Nephron progenitor cell (in vitro differentiated cells): ENCODE results near the gene SIK3.
A peak's percentile ranks its signal among the peaks of the same experiment; 100 is the strongest.

Experiments used
- DNase-seq: peaks from one replicate; pipeline ENCODE4 v3.0.0; 2021
- H3K27ac Mint-ChIP-seq: 2 replicates; pipeline ENCODE4 v1.8.0; 2021; ENCODE audit warnings: mild to moderate bottlenecking, moderate library complexity, mixed read lengths
- H3K27me3 Mint-ChIP-seq: 2 replicates; pipeline ENCODE4 v1.8.0; 2021; ENCODE audit warnings: mild to moderate bottlenecking, low read depth, mixed read lengths; ENCODE audit not compliant: poor library complexity
- H3K36me3 Mint-ChIP-seq: 2 replicates; pipeline ENCODE4 v1.8.0; 2021; ENCODE audit warnings: low read depth, mixed read lengths
- H3K4me1 Mint-ChIP-seq: 2 replicates; pipeline ENCODE4 v1.8.0; 2021; ENCODE audit warnings: mixed read lengths
- H3K4me3 Mint-ChIP-seq: 2 replicates; pipeline ENCODE4 v1.8.0; 2021; ENCODE audit warnings: mild to moderate bottlenecking, moderate library complexity, mixed read lengths
- H3K9me3 Mint-ChIP-seq: 2 replicates; pipeline ENCODE4 v1.8.0; 2021; ENCODE audit warnings: mild to moderate bottlenecking, moderate library complexity, mixed read lengths
- TF ChIP-seq, protein P1 (sequence below): fragments of 200-600 bp; sonication (generic); IDR thresholded peaks from 2 replicates; pipeline ENCODE4 v1.5.0; 2021; ENCODE audit warnings: antibody characterized with exemption

Gene SIK3

DNA sequence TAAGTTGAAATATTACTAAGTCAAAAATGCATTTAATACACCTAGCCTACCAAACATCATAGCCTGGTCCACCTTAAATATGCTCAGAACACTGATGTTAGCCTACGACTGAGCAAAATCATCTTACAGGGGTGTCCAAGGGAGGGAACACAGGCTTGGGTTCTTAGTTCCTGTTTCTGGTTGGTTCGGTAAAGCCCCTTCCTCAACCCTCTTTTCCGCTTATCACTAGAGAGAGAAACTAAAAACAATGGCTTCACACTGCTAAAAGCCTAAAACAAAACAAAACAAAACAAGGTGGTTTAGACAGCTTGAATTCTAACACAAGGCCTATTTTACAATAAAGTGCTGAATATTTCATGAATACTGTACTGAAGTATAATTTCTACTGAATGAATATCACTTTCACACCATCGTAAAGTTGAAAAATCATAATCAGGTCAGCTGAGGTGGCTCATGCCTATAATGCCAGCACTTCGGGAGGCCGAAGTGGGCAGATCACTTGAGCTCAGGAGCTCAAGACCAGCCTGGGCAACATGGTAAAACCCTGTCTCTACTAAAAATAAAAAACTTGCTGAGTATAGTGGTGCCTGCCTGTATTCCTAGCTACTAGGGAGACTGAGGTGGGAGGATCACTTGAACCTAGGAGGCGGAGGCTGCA lies 118.0 kb downstream of the SIK3 start:
- Mint-ChIP-seq H3K4me3 (no peak overlapping the region), H3K36me3 (peaks cover 5% of the 10 kb centered on the region), H3K27ac (no peak overlapping the region), H3K27me3 (no peaks in the 10 kb centered on the region), H3K4me1 (peaks cover 10% of the 10 kb centered on the region), H3K9me3 (no peaks in the 10 kb centered on the region)
- TF ChIP-seq, protein P1, sequence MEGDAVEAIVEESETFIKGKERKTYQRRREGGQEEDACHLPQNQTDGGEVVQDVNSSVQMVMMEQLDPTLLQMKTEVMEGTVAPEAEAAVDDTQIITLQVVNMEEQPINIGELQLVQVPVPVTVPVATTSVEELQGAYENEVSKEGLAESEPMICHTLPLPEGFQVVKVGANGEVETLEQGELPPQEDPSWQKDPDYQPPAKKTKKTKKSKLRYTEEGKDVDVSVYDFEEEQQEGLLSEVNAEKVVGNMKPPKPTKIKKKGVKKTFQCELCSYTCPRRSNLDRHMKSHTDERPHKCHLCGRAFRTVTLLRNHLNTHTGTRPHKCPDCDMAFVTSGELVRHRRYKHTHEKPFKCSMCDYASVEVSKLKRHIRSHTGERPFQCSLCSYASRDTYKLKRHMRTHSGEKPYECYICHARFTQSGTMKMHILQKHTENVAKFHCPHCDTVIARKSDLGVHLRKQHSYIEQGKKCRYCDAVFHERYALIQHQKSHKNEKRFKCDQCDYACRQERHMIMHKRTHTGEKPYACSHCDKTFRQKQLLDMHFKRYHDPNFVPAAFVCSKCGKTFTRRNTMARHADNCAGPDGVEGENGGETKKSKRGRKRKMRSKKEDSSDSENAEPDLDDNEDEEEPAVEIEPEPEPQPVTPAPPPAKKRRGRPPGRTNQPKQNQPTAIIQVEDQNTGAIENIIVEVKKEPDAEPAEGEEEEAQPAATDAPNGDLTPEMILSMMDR = no peak
- no peak for DNase-seq

DNA sequence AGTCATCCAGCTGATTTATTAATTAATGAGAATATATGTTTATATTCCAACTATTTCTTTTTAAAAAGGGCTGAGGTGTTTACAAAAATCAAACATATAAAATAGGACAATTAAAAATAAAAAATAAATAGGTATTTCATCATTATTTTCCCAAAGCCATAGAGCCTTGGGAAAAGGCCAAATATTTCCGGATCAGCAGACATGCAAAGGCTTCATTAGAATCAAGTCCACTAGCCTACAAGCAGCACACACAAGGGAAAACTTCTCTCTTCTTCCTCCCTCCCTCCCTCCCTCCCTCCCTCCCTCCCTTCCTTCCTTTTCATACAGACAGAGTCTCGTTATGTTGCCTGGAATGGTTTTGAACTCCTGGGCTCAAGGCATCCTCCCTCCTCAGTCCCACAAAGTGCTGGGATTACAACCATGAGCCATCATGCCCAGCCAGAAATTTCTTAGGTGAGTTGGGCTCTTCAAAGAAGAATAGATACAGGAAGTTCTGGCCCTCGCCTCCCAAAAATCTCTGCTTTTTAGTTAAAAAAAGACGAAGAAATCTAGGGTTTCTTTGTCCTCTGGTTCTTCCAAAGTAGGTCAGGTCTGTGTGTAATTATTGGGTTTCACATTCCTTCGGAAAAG lies 121.2 kb downstream of the SIK3 start:
- TF ChIP-seq, protein P1 = no peak
- H3K4me1 Mint-ChIP-seq = peaks cover 10% of the 10 kb centered on the region
- peak overlapping the region; percentile 69 for H3K27ac Mint-ChIP-seq
- no peaks in the 10 kb centered on the region for H3K27me3 Mint-ChIP-seq
- no peaks in the 10 kb centered on the region for H3K9me3 Mint-ChIP-seq
- H3K36me3 Mint-ChIP-seq = peaks cover 9% of the 10 kb centered on the region
- no peak for DNase-seq
- no peak overlapping the region for H3K4me3 Mint-ChIP-seq

DNA sequence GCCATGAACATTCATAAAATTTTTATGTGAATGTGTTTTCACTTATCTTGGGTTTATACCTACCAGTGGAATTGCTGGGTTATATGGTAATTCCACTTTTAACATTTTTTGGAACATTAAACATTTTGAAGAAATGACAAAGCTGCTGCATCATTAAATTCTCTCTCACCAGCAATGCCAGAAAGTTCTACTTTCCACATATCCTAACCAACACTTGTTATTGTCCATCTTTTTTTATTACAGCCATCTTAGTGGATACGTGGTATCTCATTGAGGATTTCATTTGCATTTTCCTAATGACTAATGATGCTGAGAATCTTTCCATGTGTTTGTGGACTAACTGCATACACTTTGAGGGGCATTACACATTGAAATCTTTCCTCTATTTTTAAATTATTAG lies 122.6 kb downstream of the SIK3 start:
- no peaks in the 10 kb centered on the region for H3K9me3 Mint-ChIP-seq
- H3K36me3 Mint-ChIP-seq = peaks cover 9% of the 10 kb centered on the region
- H3K4me3 Mint-ChIP-seq = no peak overlapping the region
- no peak overlapping the region for H3K27ac Mint-ChIP-seq
- TF ChIP-seq, protein P1 = no peak
- H3K27me3 Mint-ChIP-seq = no peaks in the 10 kb centered on the region
- no peak for DNase-seq
- H3K4me1 Mint-ChIP-seq = peaks cover 10% of the 10 kb centered on the region

DNA sequence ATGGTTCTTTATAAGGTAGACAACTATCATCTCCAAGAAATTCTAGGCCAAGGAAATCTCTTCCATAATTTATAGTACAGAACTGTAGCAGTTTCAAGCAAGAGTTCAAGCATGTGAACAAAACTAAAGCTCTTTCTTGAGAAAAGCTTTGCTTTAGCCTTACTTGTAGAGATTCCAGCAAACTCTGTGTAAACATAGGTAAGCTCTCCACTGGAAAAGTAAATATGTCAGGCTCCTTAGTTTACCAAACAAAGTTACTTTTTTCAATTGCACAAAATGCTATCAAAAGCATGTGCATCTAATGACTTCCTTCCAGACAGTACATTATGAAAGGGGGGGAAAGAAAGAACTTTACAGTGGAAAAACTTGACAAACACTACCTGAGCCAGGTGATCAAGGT lies 125.0 kb downstream of the SIK3 start:
- no peak for DNase-seq
- TF ChIP-seq, protein P1 = no peak
- Mint-ChIP-seq H3K36me3 (peaks cover 7% of the 10 kb centered on the region), H3K27ac (no peak overlapping the region), H3K4me1 (peaks cover 8% of the 10 kb centered on the region), H3K27me3 (no peaks in the 10 kb centered on the region), H3K4me3 (no peak overlapping the region), H3K9me3 (no peaks in the 10 kb centered on the region)

DNA sequence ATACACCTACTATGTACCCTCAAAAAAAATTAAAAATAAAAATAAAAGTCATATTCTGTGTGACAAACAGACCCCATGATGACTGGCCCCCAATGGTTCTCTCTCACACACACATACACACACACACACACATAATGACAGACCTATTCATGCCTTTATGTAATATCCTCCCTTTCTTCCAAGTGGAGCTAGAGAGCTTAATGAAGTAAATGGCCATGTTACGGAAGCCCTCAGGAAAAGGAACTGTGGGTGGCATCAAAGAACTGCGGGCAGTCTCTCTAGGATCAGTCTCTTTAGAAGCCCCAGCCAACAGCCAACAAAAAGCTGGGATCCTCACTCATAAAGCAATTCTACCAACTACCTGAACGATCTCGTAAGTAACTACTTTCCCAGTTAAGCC lies 125.5 kb downstream of the SIK3 start:
- no peaks in the 10 kb centered on the region for H3K27me3 Mint-ChIP-seq
- no peak overlapping the region for H3K4me3 Mint-ChIP-seq
- no peaks in the 10 kb centered on the region for H3K9me3 Mint-ChIP-seq
- TF ChIP-seq, protein P1 = no peak
- H3K36me3 Mint-ChIP-seq = peaks cover 4% of the 10 kb centered on the region
- peaks cover 6% of the 10 kb centered on the region for H3K4me1 Mint-ChIP-seq
- no peak for DNase-seq
- H3K27ac Mint-ChIP-seq = peak overlapping the region; percentile 77
